ENCODE results near the gene CRYZL1.
"Not testable (repeated sequence)": the region's sequence is repeated elsewhere in the genome, so short reads cannot be mapped to it uniquely, and the experiment has no call there.

Gene CRYZL1

GRCh38 chr21:33618407-33618806 lies 23.1 kb downstream of the CRYZL1 start:
- Histone ChIP-seq H3K27me3 (ENCODE audit: control insufficient read depth, insufficient read depth, low read length) (no peaks in the 10 kb centered on the region), H3K4me1 (ENCODE audit: control insufficient read depth, insufficient read depth, low read length) (no peaks in the 10 kb centered on the region), H3K4me3 (ENCODE audit: low read length) (no peak overlapping the region), H3K9ac (ENCODE audit: low read depth, low read length) (no peak overlapping the region), H3K9me3 (replicated peaks; ENCODE audit: low read length) (no peaks in the 10 kb centered on the region), H3K36me3 (ENCODE audit: insufficient read depth, low read length) (peaks cover 24% of the 10 kb centered on the region), H3K4me2 (ENCODE audit: low read length) (no peak overlapping the region)

- not testable (repeated sequence) for H3K9me3 ChIP-seq (replicated peaks; ENCODE audit: low read length); H3K9ac ChIP-seq (ENCODE audit: low read depth, low read length); H3K4me2 ChIP-seq (ENCODE audit: low read length); H3K27me3 ChIP-seq (ENCODE audit: control insufficient read depth, insufficient read depth, low read length); H3K4me1 ChIP-seq (ENCODE audit: control insufficient read depth, insufficient read depth, low read length); H3K4me3 ChIP-seq (ENCODE audit: low read length)
- H3K36me3 ChIP-seq (ENCODE audit: insufficient read depth, low read length), result peaks cover 29% of the 10 kb centered on the region
Observed at GRCh38 chr21:33617565-33617964, 24.0 kb downstream of the CRYZL1 start.

GRCh38 chr21:33611006-33611744 lies 30.4 kb downstream of the CRYZL1 start:
- Histone ChIP-seq H3K36me3 (ENCODE audit: insufficient read depth, low read length) (peaks cover 22% of the 10 kb centered on the region), H3K4me1 (ENCODE audit: control insufficient read depth, insufficient read depth, low read length) (no peaks in the 10 kb centered on the region), H3K4me2 (ENCODE audit: low read length) (no peak overlapping the region), H3K9me3 (replicated peaks; ENCODE audit: low read length) (no peaks in the 10 kb centered on the region), H3K9ac (ENCODE audit: low read depth, low read length) (no peak overlapping the region), H3K27me3 (ENCODE audit: control insufficient read depth, insufficient read depth, low read length) (no peaks in the 10 kb centered on the region), H3K4me3 (ENCODE audit: low read length) (no peak overlapping the region)

GRCh38 chr21:33608559-33608958 lies 33.0 kb downstream of the CRYZL1 start:
- H3K36me3 ChIP-seq (ENCODE audit: insufficient read depth, low read length), result peaks cover 23% of the 10 kb centered on the region
- no peaks in the 10 kb centered on the region for H3K27me3 ChIP-seq (ENCODE audit: control insufficient read depth, insufficient read depth, low read length)
- H3K4me3 ChIP-seq (ENCODE audit: low read length), result no peak overlapping the region
- no peak overlapping the region for H3K9ac ChIP-seq (ENCODE audit: low read depth, low read length)
- no peak overlapping the region for H3K4me2 ChIP-seq (ENCODE audit: low read length)
- H3K4me1 ChIP-seq (ENCODE audit: control insufficient read depth, insufficient read depth, low read length), result no peaks in the 10 kb centered on the region
- no peaks in the 10 kb centered on the region for H3K9me3 ChIP-seq (replicated peaks; ENCODE audit: low read length)

GRCh38 chr21:33598051-33598450 lies 43.5 kb downstream of the CRYZL1 start:
- Histone ChIP-seq H3K9me3 (replicated peaks; ENCODE audit: low read length) (no peaks in the 10 kb centered on the region), H3K27me3 (ENCODE audit: control insufficient read depth, insufficient read depth, low read length) (no peaks in the 10 kb centered on the region), H3K4me1 (ENCODE audit: control insufficient read depth, insufficient read depth, low read length) (no peaks in the 10 kb centered on the region), H3K4me2 (ENCODE audit: low read length) (no peak overlapping the region), H3K4me3 (ENCODE audit: low read length) (no peak overlapping the region), H3K36me3 (ENCODE audit: insufficient read depth, low read length) (peaks cover 56% of the 10 kb centered on the region), H3K9ac (ENCODE audit: low read depth, low read length) (no peak overlapping the region)

GRCh38 chr21:33588485-33589335 lies 52.8 kb downstream of the CRYZL1 start, which contains the start of gene DONSON:
Gene DONSON, minus strand, starts transcription at chr21:33588684. Its CDS starts 43 bp downstream, at chr21:33588641.
- Histone ChIP-seq H3K4me2 (ENCODE audit: low read length) (peak within 1 kb of the TSS; percentile 87), H3K4me1 (ENCODE audit: control insufficient read depth, insufficient read depth, low read length) (peaks cover 10% of the 10 kb centered on the region), H3K4me3 (ENCODE audit: low read length) (peak within 1 kb of the TSS; percentile 97), H3K27me3 (ENCODE audit: control insufficient read depth, insufficient read depth, low read length) (no peaks in the 10 kb centered on the region), H3K9me3 (replicated peaks; ENCODE audit: low read length) (no peaks in the 10 kb centered on the region), H3K36me3 (ENCODE audit: insufficient read depth, low read length) (peaks cover 4% of the 10 kb centered on the region), H3K9ac (ENCODE audit: low read depth, low read length) (peak within 1 kb of the TSS; percentile 97)

GRCh38 chr21:33587792-33588484 lies 53.6 kb downstream of the CRYZL1 start:
- Histone ChIP-seq H3K4me1 (ENCODE audit: control insufficient read depth, insufficient read depth, low read length) (peaks cover 10% of the 10 kb centered on the region), H3K36me3 (ENCODE audit: insufficient read depth, low read length) (peaks cover 9% of the 10 kb centered on the region), H3K27me3 (ENCODE audit: control insufficient read depth, insufficient read depth, low read length) (no peaks in the 10 kb centered on the region), H3K4me3 (ENCODE audit: low read length) (peak overlapping the region; percentile 97), H3K4me2 (ENCODE audit: low read length) (peak overlapping the region; percentile 87), H3K9ac (ENCODE audit: low read depth, low read length) (peak overlapping the region; percentile 97), H3K9me3 (replicated peaks; ENCODE audit: low read length) (no peaks in the 10 kb centered on the region)

GRCh38 chr21:33586927-33587326 lies 54.6 kb downstream of the CRYZL1 start:
- Histone ChIP-seq H3K4me1 (ENCODE audit: control insufficient read depth, insufficient read depth, low read length) (peaks cover 10% of the 10 kb centered on the region), H3K36me3 (ENCODE audit: insufficient read depth, low read length) (peaks cover 9% of the 10 kb centered on the region), H3K27me3 (ENCODE audit: control insufficient read depth, insufficient read depth, low read length) (no peaks in the 10 kb centered on the region), H3K9me3 (replicated peaks; ENCODE audit: low read length) (no peaks in the 10 kb centered on the region), H3K4me3 (ENCODE audit: low read length) (peak overlapping the region; percentile 97), H3K9ac (ENCODE audit: low read depth, low read length) (peak overlapping the region; percentile 97), H3K4me2 (ENCODE audit: low read length) (peak overlapping the region; percentile 87)

- H3K27me3 ChIP-seq (ENCODE audit: control insufficient read depth, insufficient read depth, low read length), result no peaks in the 10 kb centered on the region
- H3K9me3 ChIP-seq (replicated peaks; ENCODE audit: low read length), result no peaks in the 10 kb centered on the region
- peaks cover 10% of the 10 kb centered on the region for H3K4me1 ChIP-seq (ENCODE audit: control insufficient read depth, insufficient read depth, low read length)
- H3K4me2 ChIP-seq (ENCODE audit: low read length), result no peak overlapping the region
- H3K36me3 ChIP-seq (ENCODE audit: insufficient read depth, low read length), result peaks cover 13% of the 10 kb centered on the region
- no peak overlapping the region for H3K9ac ChIP-seq (ENCODE audit: low read depth, low read length)
- H3K4me3 ChIP-seq (ENCODE audit: low read length), result no peak overlapping the region
Observed at GRCh38 chr21:33584455-33584854, 57.1 kb downstream of the CRYZL1 start.

- no peak overlapping the region for H3K9ac ChIP-seq (ENCODE audit: low read depth, low read length)
- H3K9me3 ChIP-seq (replicated peaks; ENCODE audit: low read length), result no peaks in the 10 kb centered on the region
- no peak overlapping the region for H3K4me2 ChIP-seq (ENCODE audit: low read length)
- no peak overlapping the region for H3K4me3 ChIP-seq (ENCODE audit: low read length)
- peaks cover 56% of the 10 kb centered on the region for H3K36me3 ChIP-seq (ENCODE audit: insufficient read depth, low read length)
- H3K27me3 ChIP-seq (ENCODE audit: control insufficient read depth, insufficient read depth, low read length), result no peaks in the 10 kb centered on the region
- peaks cover 4% of the 10 kb centered on the region for H3K4me1 ChIP-seq (ENCODE audit: control insufficient read depth, insufficient read depth, low read length)
Observed at GRCh38 chr21:33578959-33579542, 62.5 kb downstream of the CRYZL1 start.

- Histone ChIP-seq H3K4me1 (ENCODE audit: control insufficient read depth, insufficient read depth, low read length) (peaks cover 4% of the 10 kb centered on the region), H3K9me3 (replicated peaks; ENCODE audit: low read length) (no peaks in the 10 kb centered on the region), H3K4me2 (ENCODE audit: low read length) (no peak overlapping the region), H3K9ac (ENCODE audit: low read depth, low read length) (no peak overlapping the region), H3K27me3 (ENCODE audit: control insufficient read depth, insufficient read depth, low read length) (no peaks in the 10 kb centered on the region), H3K4me3 (ENCODE audit: low read length) (no peak overlapping the region), H3K36me3 (ENCODE audit: insufficient read depth, low read length) (peaks cover 59% of the 10 kb centered on the region)
Observed at GRCh38 chr21:33578214-33578613, 63.3 kb downstream of the CRYZL1 start.

Data from skeletal muscle satellite cell (primary cell).